Left lung (tissue), 10 donors: ENCODE results near the gene BMPR1B. TPM values are rescaled to one million over a fixed set of nuclear protein-coding genes. Genes with fewer than 3 reads are reported as not detected.

Source experiments
- ATAC-seq: fragments of 200-7000 bp; cut with Tn5 transposase; one replicate; pipeline ENCODE4 v1.9.1; 2020; ENCODE audit warnings: moderate library complexity
- DNase-seq, 4 donors: peaks; one replicate each; pipeline ENCODE4 v3.0.0-alpha.2; 2013 to 2020
- H3K27ac ChIP-seq, 2 donors: fragments of 200-600 bp; sonication (generic) in 1 of 2; one replicate each; pipeline versions ENCODE4 v1.5.0 to v1.8.0; 2020 to 2021
- H3K27me3 ChIP-seq, 2 donors: fragments of 200-600 bp; sonication (generic) in 1 of 2; one replicate each; pipeline versions ENCODE4 v1.5.0 to v1.8.0; 2020 to 2021
- H3K36me3 ChIP-seq, 2 donors: fragments of 200-600 bp; sonication (generic) in 1 of 2; one replicate each; pipeline versions ENCODE4 v1.5.0 to v1.8.0; 2020 to 2021
- H3K4me1 ChIP-seq, 2 donors: fragments of 200-600 bp; one replicate each; pipeline ENCODE4 v1.8.0; 2021
- H3K4me3 ChIP-seq, 2 donors: fragments of 200-600 bp; sonication (generic) in 1 of 2; one replicate each; pipeline versions ENCODE4 v1.5.0 to v1.8.0; 2020 to 2021; ENCODE audit warnings: mild to moderate bottlenecking in 1 of 2
- H3K9me3 ChIP-seq, 2 donors: fragments of 200-600 bp; sonication (generic) in 1 of 2; one replicate each; pipeline versions ENCODE4 v1.5.0 to v1.8.0; 2020 to 2021
- CTCF ChIP-seq, 2 donors: fragments of 200-600 bp; sonication (generic) in 1 of 2; IDR thresholded peaks; one replicate each; pipeline versions ENCODE4 v1.5.0 to v1.8.0; 2021; ENCODE audit warnings: antibody characterized with exemption in 2 of 2
- intact Hi-C, 2 donors: fragments of 100-400 bp; cut with DNase I; formaldehyde crosslinking; loops; one replicate each; pipeline versions ENCODE4 v1.11.2 to v1.14.2; 2022
- polyA plus RNA-seq, 6 donors: library from polyadenylated mRNA; unstranded; fragments of 120-200 nt; gene quantifications; one replicate each; pipeline ENCODE4 v1.2.1, GENCODE V29; 2013; ENCODE audit not compliant: insufficient read length in 6 of 6
- total RNA-seq, 2 donors: library from RNA; stranded (reverse); fragmentation: NEBNext Ultra II Directional; extraction: Animal tissue kit (Norgen Biotek cat#: 25700); gene quantifications; one replicate each; pipeline ENCODE4 v1.2.1, GENCODE V29; 2021
- donor health status: DM: no; HTN: yes; CAD: no.
- donor health status: DM: no; HTN: no; CAD: no.

BMPR1B gene
- total and polyA plus RNA-seq, 8 donors, result 0.61 to 3.3 (median 1.1) TPM

- ATAC-seq (no peak), DNase-seq (no peak)
- no peak overlapping the region for H3K4me3 ChIP-seq
- no peak for TF ChIP-seq CTCF (IDR thresholded peaks at IDR 0.05)
- peaks cover 0 to 8% of the 10 kb centered on the region in 2 donors for H3K4me1 ChIP-seq
- peaks cover 24 to 54% of the 10 kb centered on the region in 2 donors for H3K27me3 ChIP-seq
- H3K27ac ChIP-seq, result no peak overlapping the region
- no peaks in the 10 kb centered on the region for H3K9me3 ChIP-seq
- no peaks in the 10 kb centered on the region for H3K36me3 ChIP-seq
- intact Hi-C loops, result no loop called here
These were observed 4.6 kb downstream of the BMPR1B start for GRCh38 chr4:94762326-94762725.

GRCh38 chr4:94763005-94763404, 5.2 kb downstream of the BMPR1B start:
- H3K9me3 ChIP-seq, result no peaks in the 10 kb centered on the region
- ATAC-seq (no peak), DNase-seq (no peak)
- H3K4me1 ChIP-seq, result peaks cover 0 to 5% of the 10 kb centered on the region in 2 donors
- H3K27me3 ChIP-seq, result peaks cover 21 to 48% of the 10 kb centered on the region in 2 donors
- no peaks in the 10 kb centered on the region for H3K36me3 ChIP-seq
- no peak overlapping the region for H3K4me3 ChIP-seq
- no peak for TF ChIP-seq CTCF (IDR thresholded peaks at IDR 0.05)
- intact Hi-C loops, result no loop called here
- H3K27ac ChIP-seq, result no peak overlapping the region

GRCh38 chr4:94763500-94763899, 5.7 kb downstream of the BMPR1B start:
- peaks cover 16 to 43% of the 10 kb centered on the region in 2 donors for H3K27me3 ChIP-seq
- H3K36me3 ChIP-seq, result no peaks in the 10 kb centered on the region
- no peaks in the 10 kb centered on the region for H3K9me3 ChIP-seq
- no peak overlapping the region for H3K27ac ChIP-seq
- ATAC-seq (no peak), DNase-seq (no peak)
- no peak for TF ChIP-seq CTCF (IDR thresholded peaks at IDR 0.05)
- peaks cover 0 to under 1% of the 10 kb centered on the region in 2 donors for H3K4me1 ChIP-seq
- no peak overlapping the region for H3K4me3 ChIP-seq
- intact Hi-C loops, result no loop called here

GRCh38 chr4:94764069-94764468, 6.3 kb downstream of the BMPR1B start:
- Histone ChIP-seq H3K27me3 (peaks cover 10 to 38% of the 10 kb centered on the region in 2 donors), H3K4me1 (no peaks in the 10 kb centered on the region), H3K36me3 (no peaks in the 10 kb centered on the region), H3K9me3 (no peaks in the 10 kb centered on the region), H3K4me3 (no peak overlapping the region), H3K27ac (no peak overlapping the region)
- no peak for TF ChIP-seq CTCF (IDR thresholded peaks at IDR 0.05)
- ATAC-seq (no peak), DNase-seq (no peak)
- intact Hi-C loops, result no loop called here

GRCh38 chr4:94765174-94765573, 7.4 kb downstream of the BMPR1B start:
- no peaks in the 10 kb centered on the region for H3K9me3 ChIP-seq
- DNase-seq (no peak), ATAC-seq (no peak)
- H3K4me1 ChIP-seq, result no peaks in the 10 kb centered on the region
- no peak for TF ChIP-seq CTCF (IDR thresholded peaks at IDR 0.05)
- intact Hi-C loops, result no loop called here
- no peak overlapping the region for H3K4me3 ChIP-seq
- H3K36me3 ChIP-seq, result no peaks in the 10 kb centered on the region
- no peak overlapping the region for H3K27ac ChIP-seq
- H3K27me3 ChIP-seq, result peaks cover 6 to 27% of the 10 kb centered on the region in 2 donors
